ENCODE data around the gene CASKIN1. TPM values are rescaled to one million over a fixed set of nuclear protein-coding genes. Genes with fewer than 3 reads are reported as not detected.

Gene CASKIN1
- total RNA-seq, 1 experiment from 2014 or later: 7.9 TPM

GRCh38 chr16:2232094-2232990 lies 35.9 kb upstream of the CASKIN1 start:
- H4K91ac ChIP-seq (ENCODE audit: insufficient read length, low read depth, low read length): no peak overlapping the region
- no peak overlapping the region for H2BK15ac ChIP-seq (ENCODE audit: low read depth, low read length)
- H3K4me1 ChIP-seq (ENCODE audit: insufficient read depth, low read length): no peaks in the 10 kb centered on the region
- no peak overlapping the region for H3K14ac ChIP-seq (ENCODE audit: insufficient read depth, low read length)
- H2BK12ac ChIP-seq (ENCODE audit: insufficient read length, low read depth, low read length): no peak overlapping the region
- no peak overlapping the region for H3K27ac Mint-ChIP-seq
- H3K9me3 Mint-ChIP-seq: no peaks in the 10 kb centered on the region
- no peak overlapping the region for H3T11ph ChIP-seq (ENCODE audit: low read length)
- H3K27me3 ChIP-seq (ENCODE audit: insufficient read depth, low read length): peaks cover 2% of the 10 kb centered on the region; the same call in 1 of the 2 replicates
- no peak overlapping the region for H4K5ac ChIP-seq (ENCODE audit: insufficient read length, low read depth, low read length)
- WGBS (ENCODE audit: extremely low coverage, insufficient read length, low lambda C conversion rate): no CpG with 5 or more reads among the region's 41 CpGs
- H3K79me1 ChIP-seq (ENCODE audit: insufficient read depth, low read depth, low read length, poor library complexity, severe bottlenecking): no peaks in the 10 kb centered on the region
- peaks cover 9% of the 10 kb centered on the region for H3K27me3 Mint-ChIP-seq (ENCODE audit: low read depth)
- no peaks in the 10 kb centered on the region for H3K4me1 Mint-ChIP-seq
- H3K23me2 ChIP-seq (ENCODE audit: insufficient read length, low read depth, low read length, poor library complexity, severe bottlenecking): peaks cover 12% of the 10 kb centered on the region
- H2BK5ac ChIP-seq (ENCODE audit: insufficient read length, low read length): no peak overlapping the region
- H4K8ac ChIP-seq (replicated peaks; ENCODE audit: insufficient read length, low read depth, low read length): no peak overlapping the region
- no peaks in the 10 kb centered on the region for H3K79me2 ChIP-seq (ENCODE audit: insufficient read depth, low read length)
- H3K9ac ChIP-seq (ENCODE audit: extremely low read depth, insufficient read length, low read length): no peak overlapping the region
- no peak overlapping the region for H3K4me2 ChIP-seq (ENCODE audit: insufficient read depth, insufficient read length, low read length)
- no peaks in the 10 kb centered on the region for H3K9me3 ChIP-seq (ENCODE audit: control insufficient read depth, low read depth, low read length)
- no peak for TF ChIP-seq CTCF (conservative IDR thresholded peaks at IDR 0.05)
- no peak for DNase-seq
- H3K36me3 Mint-ChIP-seq (ENCODE audit: insufficient read depth in 1 of 3, low read depth in 3 of 3): peaks cover 2 to 28% (median 18%) of the 10 kb centered on the region in 3 experiments; a peak in 6 of 7 replicates
- H2AK5ac ChIP-seq (ENCODE audit: insufficient read length, low read length): no peak overlapping the region
- H4K20me1 ChIP-seq (ENCODE audit: control insufficient read depth, insufficient read depth, insufficient read length): no peaks in the 10 kb centered on the region
- no peak overlapping the region for H3K4me3 Mint-ChIP-seq
- no peak overlapping the region for H2AFZ ChIP-seq (ENCODE audit: low read length)
- no peak overlapping the region for H3K4ac ChIP-seq (ENCODE audit: low read depth, low read length)
- H3K23ac ChIP-seq (ENCODE audit: insufficient read length, low read depth, low read length): no peak overlapping the region
- H3K56ac ChIP-seq (ENCODE audit: insufficient read length, low read depth, low read length): no peak overlapping the region
- no peak overlapping the region for H2BK120ac ChIP-seq (ENCODE audit: low read depth, low read length, poor library complexity, severe bottlenecking)
- no peak overlapping the region for H2BK20ac ChIP-seq (ENCODE audit: low read depth, low read length, poor library complexity, severe bottlenecking)
- H3K18ac ChIP-seq (ENCODE audit: insufficient read length, low read depth, low read length): no peak overlapping the region
- H3K27ac ChIP-seq (ENCODE audit: insufficient read length, low read depth, low read length): no peak overlapping the region

Measured in H9 (cell line).